WERI-Rb-1 (cell line): ENCODE measurements around the gene TBC1D9B.

Experiments used
- DNase-seq: peaks from one replicate; pipeline ENCODE4 v3.0.0-alpha.2; 2020
- H3K27ac ChIP-seq: fragments of 250-450 bp; sonication (Bioruptor Pico); 2 replicates; pipeline ENCODE4 v1.5.1; 2020; ENCODE audit warnings: mild to moderate bottlenecking, moderate library complexity
- H3K27me3 ChIP-seq: fragments of 250-450 bp; sonication (Bioruptor Pico); 2 replicates; pipeline ENCODE4 v1.5.1; 2021; ENCODE audit warnings: mild to moderate bottlenecking, low read depth, moderate library complexity; ENCODE audit not compliant: insufficient read depth, severe bottlenecking
- H3K36me3 ChIP-seq: fragments of 250-450 bp; sonication (Bioruptor Pico); 2 replicates; pipeline ENCODE4 v1.5.1; 2020; ENCODE audit warnings: mild to moderate bottlenecking, moderate library complexity
- H3K4me3 ChIP-seq: 2 replicates; pipeline ENCODE4 v1.5.1; 2011; ENCODE audit warnings: low read depth, mild to moderate bottlenecking, control low read depth, low read length
- H3K9me3 ChIP-seq: fragments of 250-450 bp; sonication (Bioruptor Pico); 2 replicates; pipeline ENCODE4 v1.5.1; 2021; ENCODE audit warnings: mild to moderate bottlenecking, moderate library complexity; ENCODE audit not compliant: severe bottlenecking
- CTCF ChIP-seq: IDR thresholded peaks from 2 replicates; pipeline ENCODE4 v1.5.1; 2011; ENCODE audit warnings: low read depth, mild to moderate bottlenecking, control low read depth, inconsistent platforms, low read length

The TBC1D9B gene

DNA sequence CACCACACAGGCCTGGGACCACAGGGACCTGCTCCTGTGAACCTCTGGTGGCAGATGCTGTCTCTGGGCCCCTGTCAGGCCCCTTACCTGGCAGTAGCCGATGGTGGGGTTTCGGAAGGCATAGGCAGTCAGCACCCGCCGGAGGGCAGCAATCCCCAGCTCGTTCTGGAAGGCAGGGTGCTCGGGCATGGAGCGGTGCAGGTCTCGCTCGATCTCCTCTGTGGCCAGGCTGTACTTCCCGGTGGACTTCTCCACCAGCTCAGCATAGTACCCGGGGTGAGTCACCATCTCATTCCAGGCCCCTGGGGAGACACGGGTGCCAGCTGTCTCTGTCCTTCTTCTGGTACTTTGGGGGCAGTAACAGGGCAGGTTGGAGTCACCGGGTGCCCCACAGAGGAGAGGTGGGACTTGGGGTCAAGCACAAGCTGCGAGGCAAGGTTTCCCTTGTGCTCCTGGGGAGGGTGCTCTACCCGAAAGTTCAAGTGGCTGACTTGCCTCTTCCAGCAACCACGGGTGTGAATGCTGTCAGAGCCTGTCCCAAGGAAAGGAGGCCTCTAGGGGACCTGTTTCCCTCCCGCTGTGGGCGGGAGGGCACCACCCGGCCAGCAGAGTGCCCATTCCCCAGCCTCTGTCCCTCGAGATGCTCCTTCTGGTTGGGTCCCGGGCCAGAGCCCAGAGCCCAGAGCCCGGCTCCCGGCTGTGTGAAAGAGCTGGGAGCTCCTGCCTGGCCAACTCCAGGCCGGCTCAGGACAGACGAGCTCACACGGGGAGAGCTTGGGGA lies 29.3 kb downstream of the TBC1D9B start:
- Histone ChIP-seq H3K4me3 (no peak overlapping the region), H3K9me3 (no peaks in the 10 kb centered on the region), H3K27me3 (no peaks in the 10 kb centered on the region), H3K36me3 (peaks cover 7% of the 10 kb centered on the region; the same call in 1 of the 2 replicates), H3K27ac (no peak overlapping the region)
- DNase-seq: no peak
- TF ChIP-seq CTCF: no peak

- Histone ChIP-seq H3K4me3 (no peak overlapping the region), H3K9me3 (no peaks in the 10 kb centered on the region), H3K27ac (no peak overlapping the region), H3K27me3 (no peaks in the 10 kb centered on the region), H3K36me3 (no peaks in the 10 kb centered on the region)
- no peak for DNase-seq
- TF ChIP-seq CTCF: no peak
Measured at GRCh38 chr5:179876610-179876952, 31.1 kb downstream of the TBC1D9B start.

DNA sequence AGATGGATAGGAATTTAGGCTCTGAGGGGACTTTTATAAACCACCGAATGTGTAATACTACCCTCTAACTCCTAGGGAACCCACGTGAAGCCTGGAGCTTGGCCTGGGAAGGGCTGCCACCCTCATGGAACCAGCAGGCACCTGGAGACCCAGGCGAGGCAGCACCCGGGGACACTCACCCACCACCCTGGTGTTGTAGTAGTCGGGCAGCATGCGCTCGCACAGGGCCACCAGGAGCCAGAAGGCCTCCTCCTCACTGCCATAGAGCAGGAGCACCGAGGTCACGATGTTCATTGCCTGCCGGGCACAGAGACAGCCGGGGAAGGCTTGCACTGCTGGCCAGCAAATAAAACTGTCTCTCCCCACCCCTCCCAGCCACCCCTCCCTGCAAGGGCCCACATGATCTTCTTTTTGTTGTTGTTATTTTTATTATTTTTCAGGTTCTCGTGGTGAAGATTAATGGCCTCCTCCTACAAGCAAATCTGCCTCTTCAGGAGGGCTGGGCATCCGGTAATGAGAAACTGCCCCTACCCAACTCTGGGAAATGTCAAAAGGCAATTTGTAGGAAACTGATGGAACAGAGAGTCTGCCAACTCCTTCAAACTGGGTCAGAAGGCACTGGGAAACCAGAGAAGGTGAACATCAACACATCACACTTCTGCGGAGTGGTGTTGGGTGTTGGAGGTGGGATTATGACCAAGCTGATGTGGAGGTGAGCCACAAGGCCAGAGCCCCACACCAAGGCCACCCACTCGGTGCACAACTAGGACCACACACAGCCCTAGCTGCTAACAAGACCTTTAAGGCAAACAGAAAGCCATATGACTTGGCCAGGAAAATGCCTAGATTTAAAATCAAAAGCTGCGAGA lies 31.7 kb downstream of the TBC1D9B start:
- Histone ChIP-seq H3K36me3 (0 out of 2 replicates have a peak, but pooled peaks cover 4% of the 10 kb centered on the region), H3K27ac (no peak overlapping the region)
- no peak for DNase-seq

DNA sequence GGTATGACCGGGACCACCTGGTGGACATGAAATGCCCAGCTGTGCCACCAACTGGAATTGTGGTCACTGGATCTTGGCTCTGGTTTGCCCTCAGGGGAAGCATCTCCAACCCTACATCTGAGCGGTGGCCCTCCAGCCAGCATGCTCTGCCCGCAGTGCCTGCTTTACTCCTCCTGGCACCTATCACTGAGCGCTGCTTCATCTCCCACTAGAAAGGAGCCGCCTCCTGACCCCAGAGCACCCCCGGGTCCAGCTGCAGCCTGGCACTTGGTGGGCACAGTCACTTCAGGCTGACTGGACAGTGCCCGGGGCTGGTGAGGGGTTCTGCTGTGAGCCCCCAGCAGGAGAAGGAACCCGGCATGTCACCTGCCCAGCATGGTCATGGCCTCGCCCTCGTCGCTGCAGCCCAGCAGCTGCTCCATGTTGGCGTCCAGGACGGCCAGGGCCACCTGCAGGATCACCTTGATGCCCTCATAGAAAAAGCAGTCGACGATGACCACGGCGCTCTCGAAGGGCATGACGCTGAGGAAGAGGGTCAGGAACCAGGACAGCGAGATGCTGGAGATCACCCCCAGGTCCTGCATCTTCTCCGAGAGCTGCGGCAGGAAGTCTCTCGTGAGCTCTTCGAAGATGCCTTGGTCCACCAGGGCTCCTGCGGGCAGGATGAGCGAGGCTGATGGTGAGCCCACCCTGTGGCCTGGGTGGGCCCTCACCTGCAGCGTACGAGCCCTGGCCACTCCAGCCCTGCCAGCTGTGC lies 33.0 kb downstream of the TBC1D9B start:
- Histone ChIP-seq H3K36me3 (peaks cover 4% of the 10 kb centered on the region; the same call in 1 of the 2 replicates), H3K4me3 (no peak overlapping the region), H3K27ac (no peak overlapping the region), H3K27me3 (no peaks in the 10 kb centered on the region), H3K9me3 (no peaks in the 10 kb centered on the region)
- DNase-seq: no peak
- TF ChIP-seq CTCF: no peak

More for the DNA sequence above, 31.7 kb downstream of the TBC1D9B start:
- no peaks in the 10 kb centered on the region for H3K27me3 ChIP-seq
- no peak overlapping the region for H3K4me3 ChIP-seq
- H3K9me3 ChIP-seq: no peaks in the 10 kb centered on the region
- no peak for TF ChIP-seq CTCF

DNA sequence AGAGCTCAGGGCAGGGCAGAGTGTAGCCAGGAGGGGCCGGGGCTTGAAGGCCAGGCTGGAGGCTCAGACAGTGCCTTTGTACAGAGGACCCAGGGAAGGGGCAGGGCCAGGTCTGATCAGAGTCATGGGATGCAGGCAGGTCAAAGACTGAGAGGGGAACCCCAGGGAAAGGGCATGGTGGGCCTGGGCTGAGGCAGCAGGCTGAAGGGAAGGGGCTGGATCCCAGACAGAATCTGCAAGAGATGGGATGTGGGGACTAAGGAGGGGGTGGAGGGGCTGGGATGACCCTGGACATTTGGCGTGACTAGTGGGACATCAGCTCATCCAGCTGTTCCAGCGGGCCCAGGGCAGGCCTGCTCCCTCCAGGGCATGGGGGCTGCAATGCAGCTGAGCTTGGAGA lies 33.6 kb downstream of the TBC1D9B start:
- TF ChIP-seq CTCF: no peak
- Histone ChIP-seq H3K9me3 (no peaks in the 10 kb centered on the region), H3K36me3 (peaks cover 4% of the 10 kb centered on the region; the same call in 1 of the 2 replicates), H3K27ac (no peak overlapping the region), H3K27me3 (no peaks in the 10 kb centered on the region), H3K4me3 (no peak overlapping the region)
- DNase-seq: no peak
